Inflammatory macrophage (primary cell): ENCODE data around the gene UQCC3.
"Not testable (repeated sequence)": the region's sequence is repeated elsewhere in the genome, so short reads cannot be mapped to it uniquely, and the experiment has no call there.

ENCODE experiments used
- DNase-seq, 2 donors: peaks; one replicate each; pipeline ENCODE4 v3.0.0-alpha.2; 2020 to 2022
- total RNA-seq, 18 experiments: gene quantifications; one replicate each; lab custom pipeline; 2026; ENCODE audit warnings: mixed read lengths in 6 of 18, inconsistent platforms in 2 of 18; lab: John Stamatoyannopoulos, UW

Gene UQCC3, protein sequence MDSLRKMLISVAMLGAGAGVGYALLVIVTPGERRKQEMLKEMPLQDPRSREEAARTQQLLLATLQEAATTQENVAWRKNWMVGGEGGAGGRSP
- total RNA-seq, result 1.0 to 7.3 (median 4.8) reads per million in 18 experiments

GRCh38 chr11:62671608-62672389 is at the start of gene UQCC3, which contains the start of gene LBHD1:
Gene UQCC3, plus strand, starts transcription at chr11:62671673. Its CDS starts 73 bp downstream, at chr11:62671746.
Gene LBHD1, minus strand, starts transcription at chr11:62672267. Its CDS starts 2,236 bp downstream, at chr11:62670031.
- DNase-seq, result peak; percentile 84 to 92

DNA sequence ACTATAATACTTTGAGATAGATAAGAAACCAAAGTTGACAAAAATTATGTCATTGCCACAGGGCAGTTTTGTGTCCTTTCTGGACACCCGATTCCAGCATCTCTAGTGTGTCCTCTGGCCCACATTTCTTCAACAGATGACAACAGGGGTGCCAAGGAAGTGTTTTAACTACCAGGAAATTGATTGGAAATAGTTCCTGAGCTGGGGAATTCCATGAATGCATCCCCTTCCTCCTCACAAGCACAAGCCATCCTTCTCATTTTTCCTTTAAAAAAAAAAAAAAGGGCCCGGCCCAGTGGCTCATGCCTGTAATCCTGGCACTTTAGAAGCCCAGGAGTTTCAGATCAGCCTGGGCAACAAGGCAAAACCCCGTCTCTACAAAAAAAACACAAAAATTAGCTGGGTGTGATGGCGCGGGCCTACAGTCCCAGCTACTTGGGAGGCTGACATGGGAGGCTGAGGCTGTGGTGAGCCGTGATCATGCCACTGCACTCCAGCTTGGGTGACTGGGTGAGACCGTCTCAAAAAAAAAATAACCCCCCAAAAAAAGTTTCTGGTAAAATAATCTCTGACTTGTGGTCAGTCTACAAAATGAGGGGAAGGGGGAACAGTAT is 48.9 kb upstream of the UQCC3 start:
- no peak for DNase-seq

- DNase-seq, result peak in 1 of 2 donors; percentile 16
Observed at GRCh38 chr11:62627713-62628112, 43.8 kb upstream of the UQCC3 start.

DNA sequence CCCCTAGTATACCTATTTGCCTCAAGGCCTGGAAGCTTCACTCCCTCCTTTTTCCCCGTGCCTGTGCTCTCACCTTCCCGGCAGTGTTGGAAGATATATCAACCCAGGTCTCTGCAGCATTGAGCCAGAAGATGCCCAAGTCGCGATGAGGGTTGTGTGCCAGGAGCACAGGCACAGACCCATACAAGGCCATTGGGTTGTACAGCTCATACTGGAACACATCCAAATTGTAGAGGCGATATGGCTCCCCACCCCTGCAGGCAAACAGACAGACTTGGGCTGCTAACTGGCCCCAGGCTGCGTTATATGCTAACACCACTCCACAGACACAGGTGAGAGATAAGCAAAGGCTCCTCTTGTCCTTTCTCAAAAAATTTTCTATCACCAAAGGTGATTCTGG is 39.0 kb upstream of the UQCC3 start:
- no peak for DNase-seq

GRCh38 chr11:62644220-62644619 is 27.3 kb upstream of the UQCC3 start:
- no peak for DNase-seq

DNA sequence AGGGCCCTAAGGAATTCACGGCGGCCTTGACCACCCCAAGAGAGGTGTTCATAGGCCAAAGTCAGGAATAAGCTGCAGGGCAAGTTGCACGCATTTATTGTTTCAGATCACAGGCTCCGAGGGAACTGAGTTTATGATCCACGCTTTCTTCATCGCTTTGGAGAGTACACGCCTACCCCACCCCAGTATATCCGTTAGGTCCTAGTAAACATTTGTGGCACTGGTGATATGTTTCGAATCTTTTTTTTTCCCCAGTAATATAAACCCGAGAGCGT is 25.9 kb upstream of the UQCC3 start:
- peak in 1 of 2 donors; percentile 11 for DNase-seq

DNA sequence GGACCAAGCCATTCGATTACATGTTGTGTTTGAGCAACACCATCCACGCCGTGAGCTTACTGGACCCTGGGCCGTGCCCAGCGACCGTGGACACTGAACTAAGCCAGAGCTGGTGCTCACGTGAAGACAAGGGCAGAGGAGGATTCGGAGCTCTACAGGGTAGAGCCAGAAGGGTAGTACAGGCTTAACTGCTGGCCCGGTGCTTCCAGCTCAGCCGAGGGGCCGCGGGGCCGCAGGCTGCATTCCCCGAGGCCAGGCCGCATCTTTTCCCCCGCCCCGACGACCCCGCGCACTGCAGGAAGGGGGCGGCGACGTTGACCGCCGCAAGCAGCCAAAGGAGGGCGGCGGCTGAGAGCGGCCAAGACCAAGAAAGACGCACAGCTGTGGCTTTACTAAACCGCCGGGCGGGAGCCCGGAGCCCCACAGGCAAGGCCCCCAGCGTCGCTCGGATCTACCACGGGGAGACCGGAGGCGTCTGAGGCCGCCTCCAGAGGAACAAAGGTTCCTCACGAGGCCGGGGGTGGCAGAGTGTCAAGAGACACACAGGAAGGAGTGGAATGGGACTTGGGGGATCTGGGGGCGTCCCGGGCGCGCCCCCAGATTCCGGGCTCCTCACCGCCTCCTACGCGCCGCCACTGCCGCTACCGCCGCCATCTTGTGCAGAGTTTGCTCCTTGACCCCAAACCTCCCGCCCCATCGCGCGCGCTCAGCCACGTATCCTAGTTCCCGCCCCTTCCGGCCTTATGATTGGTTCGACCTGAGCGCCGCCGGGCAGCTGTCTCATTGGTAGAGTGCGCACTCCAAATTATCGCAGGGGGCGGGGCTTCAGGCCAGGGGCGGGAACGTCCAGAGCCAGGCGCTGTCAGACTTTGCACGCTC is 25.3 kb upstream of the UQCC3 start, which contains the start of gene GANAB:
Gene GANAB (minus strand): TSS at position 668 of the 879 bp plus-strand sequence. CDS start 14 bp downstream, at position 654.
- DNase-seq, result peak; percentile 98 to 99

DNA sequence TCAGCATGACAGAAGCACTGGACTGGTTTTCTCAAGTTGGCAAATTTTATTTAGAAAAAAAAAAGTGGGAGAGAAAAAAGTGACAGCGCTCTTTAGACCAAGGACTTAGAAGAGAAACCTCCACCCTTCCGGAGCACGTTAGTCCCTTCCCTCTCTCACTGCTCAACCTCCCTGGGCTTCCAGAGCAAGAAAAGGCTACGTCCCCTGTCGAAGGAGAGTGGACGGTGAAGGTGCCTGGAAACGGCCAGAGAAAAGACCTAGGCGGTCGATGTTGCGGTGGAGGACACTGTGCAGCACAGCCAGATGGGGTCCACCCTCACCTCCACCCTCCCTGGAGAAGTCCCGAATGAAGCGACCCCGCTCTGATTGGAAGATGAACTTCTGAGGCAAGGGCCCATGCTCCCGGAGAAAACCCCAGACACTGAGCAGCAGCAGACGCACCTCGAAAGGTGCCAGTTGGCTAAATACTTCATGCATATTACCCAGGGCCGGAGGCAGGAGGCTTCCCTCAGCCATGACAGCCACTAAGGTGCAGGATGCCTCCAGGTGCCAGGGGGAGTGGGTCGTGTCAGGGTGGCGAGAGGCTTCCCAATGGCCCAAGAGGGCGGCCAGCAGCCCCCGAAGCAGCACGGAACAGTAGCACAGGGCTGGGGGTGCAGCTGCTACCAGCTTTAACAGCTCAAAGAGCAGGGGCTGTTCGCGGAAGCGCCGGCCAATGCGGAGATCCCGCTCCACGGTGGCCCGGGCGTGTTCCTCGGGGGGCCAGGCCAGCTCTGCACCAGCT is 24.5 kb upstream of the UQCC3 start:
- DNase-seq, result no peak

GRCh38 chr11:62647609-62648005 is 23.9 kb upstream of the UQCC3 start:
- no peak for DNase-seq

GRCh38 chr11:62648185-62648966 is 23.1 kb upstream of the UQCC3 start:
- DNase-seq, result no peak

- DNase-seq, result no peak
Observed at GRCh38 chr11:62648967-62649364, 22.5 kb upstream of the UQCC3 start.

- DNase-seq, result no peak
Observed at GRCh38 chr11:62649486-62649885, 22.0 kb upstream of the UQCC3 start.

GRCh38 chr11:62650283-62650682 is 21.2 kb upstream of the UQCC3 start:
- not testable (repeated sequence) for DNase-seq

GRCh38 chr11:62652161-62653006 is 19.1 kb upstream of the UQCC3 start:
- no peak for DNase-seq

DNA sequence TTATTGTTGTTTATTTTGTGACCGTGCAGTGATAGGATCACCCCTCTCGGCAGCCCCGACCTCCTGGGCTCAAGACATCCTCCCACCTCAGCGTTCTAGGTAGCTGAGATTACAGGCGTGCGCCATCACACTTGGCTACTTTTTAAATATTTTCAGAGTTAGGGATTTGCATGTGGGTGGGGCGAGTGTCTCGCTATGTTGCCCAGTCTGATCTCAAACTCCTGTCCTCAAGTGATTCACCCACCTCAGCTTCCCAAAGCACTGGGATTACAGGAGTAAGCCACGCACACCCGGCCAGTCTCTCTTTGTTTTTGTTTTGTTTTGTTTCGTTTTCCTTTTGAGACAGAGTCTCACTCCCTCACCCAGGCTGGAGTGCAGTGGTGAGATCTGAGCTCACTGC is 17.2 kb upstream of the UQCC3 start:
- no peak for DNase-seq

DNA sequence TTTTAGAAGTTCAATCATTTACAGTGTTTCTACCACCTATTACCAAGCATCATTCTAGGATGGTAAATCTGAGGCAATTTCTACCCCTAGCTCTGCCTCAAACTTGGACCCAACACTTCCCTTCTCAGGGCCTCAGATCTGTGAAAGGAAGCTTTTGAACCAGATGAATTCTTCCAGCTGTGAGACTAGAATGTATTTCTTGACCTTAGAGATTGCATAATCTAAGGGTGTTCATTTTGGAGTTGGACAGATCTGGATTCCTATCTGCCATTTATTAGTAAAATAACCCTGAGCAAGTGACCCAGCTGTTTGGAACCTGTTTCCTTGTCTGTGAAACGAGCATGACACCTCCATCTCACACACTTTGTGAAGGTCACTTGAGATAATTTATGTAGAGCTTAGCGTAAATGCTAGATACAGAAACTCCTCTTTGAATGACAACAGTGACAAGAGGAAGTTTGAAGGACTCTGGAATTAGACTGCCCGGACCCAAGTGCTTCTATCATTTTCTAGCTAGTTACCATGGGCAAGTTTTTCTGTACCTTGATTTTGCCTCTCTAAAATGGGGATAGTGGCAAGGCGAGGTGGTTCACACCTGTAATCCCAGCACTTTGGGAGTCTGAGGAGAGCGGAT is 14.6 kb upstream of the UQCC3 start:
- DNase-seq, result no peak

GRCh38 chr11:62664405-62665074 is 6.9 kb upstream of the UQCC3 start:
- no peak for DNase-seq

DNA sequence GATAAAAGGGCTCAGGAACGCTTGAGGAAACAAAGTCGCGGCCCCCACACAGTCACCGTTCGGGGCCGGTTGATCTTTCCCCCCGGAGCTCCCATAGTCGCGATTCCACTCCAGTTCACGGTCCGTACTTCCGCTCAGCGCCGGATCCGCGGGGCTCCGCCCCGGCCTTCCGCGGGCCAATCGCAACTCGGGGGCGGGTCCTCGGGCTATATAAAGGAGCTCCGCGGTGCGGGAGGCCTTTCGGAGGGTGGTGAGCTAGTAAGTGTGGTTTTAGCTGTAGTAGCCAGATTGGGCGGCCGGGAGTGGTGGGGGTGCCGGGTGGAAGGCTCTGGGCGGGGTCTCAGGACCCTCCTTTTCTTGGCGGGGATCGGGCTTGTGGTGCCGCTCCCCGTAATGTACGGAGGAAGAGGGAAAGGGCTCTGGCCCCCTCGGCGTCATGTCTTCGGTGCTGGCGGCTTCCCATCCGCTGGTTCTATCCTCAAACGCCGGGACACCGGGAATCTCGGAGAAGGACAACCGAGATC is 6.3 kb upstream of the UQCC3 start, which contains the start of the genes C11orf98 and CSKMT:
Gene C11orf98 (minus strand): TSS at position 136 of the 524 bp plus-strand sequence. CDS start 41 bp downstream, at position 95.
Gene CSKMT (plus strand): TSS at position 238 of the 524 bp plus-strand sequence. CDS start 568 bp downstream, outside the sequence.
- peak; percentile 95 to 96 for DNase-seq
